ENCODE results near the gene MED28.

Gene MED28

DNA sequence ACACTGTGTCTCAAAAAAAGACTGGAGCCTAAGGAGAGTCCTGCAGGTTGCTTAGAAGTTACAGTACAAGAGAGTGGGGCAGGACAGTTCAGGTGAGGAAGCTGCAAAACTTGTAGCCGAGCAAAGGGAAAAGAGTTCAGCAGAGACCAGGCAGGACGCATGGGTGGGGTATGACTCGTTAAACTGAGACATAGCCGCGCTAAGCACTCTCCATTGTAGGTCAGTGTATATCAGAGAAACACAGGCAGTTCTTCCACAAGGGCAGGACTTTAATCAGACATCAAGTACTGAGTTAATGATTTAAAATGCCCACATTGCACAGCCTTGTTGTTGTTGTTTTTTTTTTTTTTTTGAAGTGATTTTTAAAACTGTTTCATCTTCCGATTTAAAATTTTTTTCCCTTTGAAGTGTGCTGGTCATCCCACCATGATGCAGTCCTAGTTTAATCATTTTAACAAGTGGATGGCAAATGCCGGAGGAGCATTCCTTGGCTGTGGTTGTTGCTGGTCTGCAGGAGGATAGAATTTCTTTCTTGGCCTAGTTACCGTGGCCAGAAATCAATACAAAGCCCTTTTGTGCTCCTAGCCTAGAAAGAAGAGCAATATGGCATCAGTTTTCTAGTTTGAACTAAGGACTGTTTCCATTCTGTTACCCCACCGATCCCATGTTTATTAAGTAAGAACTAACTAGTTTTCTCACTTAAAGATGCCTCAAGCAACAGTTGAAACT, 27.2 kb upstream of the MED28 start:
- H3K4me3 ChIP-seq (ENCODE audit: control insufficient read depth, low read depth, low read length) = no peak overlapping the region
- DNase-seq (ENCODE audit: low read depth) = no peak
- TF ChIP-seq, protein P1, sequence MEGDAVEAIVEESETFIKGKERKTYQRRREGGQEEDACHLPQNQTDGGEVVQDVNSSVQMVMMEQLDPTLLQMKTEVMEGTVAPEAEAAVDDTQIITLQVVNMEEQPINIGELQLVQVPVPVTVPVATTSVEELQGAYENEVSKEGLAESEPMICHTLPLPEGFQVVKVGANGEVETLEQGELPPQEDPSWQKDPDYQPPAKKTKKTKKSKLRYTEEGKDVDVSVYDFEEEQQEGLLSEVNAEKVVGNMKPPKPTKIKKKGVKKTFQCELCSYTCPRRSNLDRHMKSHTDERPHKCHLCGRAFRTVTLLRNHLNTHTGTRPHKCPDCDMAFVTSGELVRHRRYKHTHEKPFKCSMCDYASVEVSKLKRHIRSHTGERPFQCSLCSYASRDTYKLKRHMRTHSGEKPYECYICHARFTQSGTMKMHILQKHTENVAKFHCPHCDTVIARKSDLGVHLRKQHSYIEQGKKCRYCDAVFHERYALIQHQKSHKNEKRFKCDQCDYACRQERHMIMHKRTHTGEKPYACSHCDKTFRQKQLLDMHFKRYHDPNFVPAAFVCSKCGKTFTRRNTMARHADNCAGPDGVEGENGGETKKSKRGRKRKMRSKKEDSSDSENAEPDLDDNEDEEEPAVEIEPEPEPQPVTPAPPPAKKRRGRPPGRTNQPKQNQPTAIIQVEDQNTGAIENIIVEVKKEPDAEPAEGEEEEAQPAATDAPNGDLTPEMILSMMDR (conservative IDR thresholded peaks at IDR 0.05; ENCODE audit: control insufficient read depth, insufficient read depth, low read depth, low read length) = no peak

DNA sequence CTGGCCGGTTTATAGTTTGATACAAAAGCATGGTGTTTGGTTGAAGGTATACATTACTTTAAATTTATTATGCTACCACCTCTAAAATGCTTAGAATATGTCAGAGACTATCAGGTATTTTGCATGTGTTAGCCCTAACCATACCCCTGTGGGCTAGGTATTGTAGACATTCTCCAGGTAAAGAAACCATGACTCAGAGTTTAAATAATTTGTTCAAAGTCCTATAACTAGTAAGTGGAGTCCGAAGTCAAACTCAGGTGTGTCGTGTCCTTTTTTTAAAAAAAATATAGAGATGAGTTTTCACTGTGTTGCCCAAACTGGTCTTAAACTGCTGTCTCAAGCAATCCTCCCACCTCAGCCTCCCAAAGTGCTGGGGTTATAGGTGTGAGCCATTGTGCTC, 25.1 kb upstream of the MED28 start:
- H3K4me3 ChIP-seq (ENCODE audit: control insufficient read depth, low read depth, low read length) = no peak overlapping the region
- no peak for DNase-seq (ENCODE audit: low read depth)
- TF ChIP-seq, protein P1 (conservative IDR thresholded peaks at IDR 0.05; ENCODE audit: control insufficient read depth, insufficient read depth, low read depth, low read length) = no peak

DNA sequence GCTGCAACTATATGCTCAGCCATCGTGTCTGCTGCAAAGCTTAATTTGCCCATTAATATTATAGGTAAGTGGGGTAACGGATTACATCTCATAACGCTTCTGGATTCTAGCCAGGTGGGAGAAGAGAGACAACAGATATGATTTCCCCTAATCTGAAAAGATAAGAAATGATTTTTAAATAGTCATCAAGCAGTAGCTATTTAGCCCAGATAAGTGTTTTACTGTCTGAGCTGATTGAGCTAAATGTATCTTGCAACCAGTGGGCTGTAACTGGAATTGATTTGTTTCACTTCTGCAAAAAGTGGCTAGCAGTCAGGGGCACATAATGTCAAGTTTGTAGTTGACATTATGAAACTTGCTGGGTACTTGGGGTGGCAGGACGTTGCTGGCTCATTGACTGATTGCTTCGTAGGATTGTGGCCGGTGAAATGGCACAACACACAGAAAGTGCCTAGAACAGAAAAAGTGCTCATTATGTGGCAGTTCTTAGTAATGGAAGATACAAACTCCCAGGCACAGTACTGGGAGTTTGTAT, 18.9 kb upstream of the MED28 start:
- DNase-seq (ENCODE audit: low read depth) = no peak
- TF ChIP-seq, protein P1 (conservative IDR thresholded peaks at IDR 0.05; ENCODE audit: control insufficient read depth, insufficient read depth, low read depth, low read length) = no peak

DNA sequence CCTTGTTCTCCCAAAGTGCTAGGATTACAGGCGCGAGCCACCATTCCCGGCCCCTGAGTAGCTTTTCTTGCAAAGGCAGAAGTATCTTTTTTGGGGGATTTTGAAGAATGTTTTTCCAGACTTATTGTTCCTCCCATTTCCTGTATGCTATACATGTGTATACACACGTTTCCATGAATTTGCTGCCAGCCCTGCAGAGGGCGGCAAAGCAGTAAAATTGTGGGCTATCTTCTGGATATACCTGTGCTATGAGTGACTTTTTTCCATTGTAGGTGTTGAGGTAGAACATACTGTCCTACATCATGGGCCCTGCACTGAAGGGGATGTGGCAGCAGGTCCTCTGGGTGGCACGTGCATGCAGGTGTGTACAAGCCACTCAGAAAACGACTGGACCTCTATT, 16.9 kb upstream of the MED28 start:
- TF ChIP-seq, protein P1 (conservative IDR thresholded peaks at IDR 0.05; ENCODE audit: control insufficient read depth, insufficient read depth, low read depth, low read length) = peak; percentile 37
- no peak overlapping the region for H3K4me3 ChIP-seq (ENCODE audit: control insufficient read depth, low read depth, low read length)
- DNase-seq (ENCODE audit: low read depth) = peak; percentile 14

More for the DNA sequence above, 18.9 kb upstream of the MED28 start:
- no peak overlapping the region for H3K4me3 ChIP-seq (ENCODE audit: control insufficient read depth, low read depth, low read length)

DNA sequence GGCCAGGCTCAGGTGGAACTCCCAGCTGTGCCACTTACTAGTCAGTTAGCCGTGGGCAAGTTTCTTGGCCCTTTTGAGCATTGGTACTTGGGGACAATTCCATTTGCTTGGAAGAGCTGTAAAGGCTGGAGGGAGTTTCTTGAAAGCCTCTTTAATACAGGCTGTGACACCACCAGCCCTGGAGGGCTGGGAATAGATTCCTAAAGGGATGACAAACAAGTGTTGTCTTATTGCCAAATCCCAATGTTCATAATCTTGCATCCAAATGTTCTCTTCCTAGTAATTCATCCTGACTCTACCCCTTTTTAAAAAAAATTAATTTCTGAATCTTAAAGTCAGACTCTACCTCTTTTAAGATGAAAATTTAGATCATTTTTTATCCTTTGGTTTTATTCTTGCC, 14.6 kb upstream of the MED28 start:
- TF ChIP-seq, protein P1 (conservative IDR thresholded peaks at IDR 0.05; ENCODE audit: control insufficient read depth, insufficient read depth, low read depth, low read length) = no peak
- DNase-seq (ENCODE audit: low read depth) = peak; percentile 16
- H3K4me3 ChIP-seq (ENCODE audit: control insufficient read depth, low read depth, low read length) = no peak overlapping the region

DNA sequence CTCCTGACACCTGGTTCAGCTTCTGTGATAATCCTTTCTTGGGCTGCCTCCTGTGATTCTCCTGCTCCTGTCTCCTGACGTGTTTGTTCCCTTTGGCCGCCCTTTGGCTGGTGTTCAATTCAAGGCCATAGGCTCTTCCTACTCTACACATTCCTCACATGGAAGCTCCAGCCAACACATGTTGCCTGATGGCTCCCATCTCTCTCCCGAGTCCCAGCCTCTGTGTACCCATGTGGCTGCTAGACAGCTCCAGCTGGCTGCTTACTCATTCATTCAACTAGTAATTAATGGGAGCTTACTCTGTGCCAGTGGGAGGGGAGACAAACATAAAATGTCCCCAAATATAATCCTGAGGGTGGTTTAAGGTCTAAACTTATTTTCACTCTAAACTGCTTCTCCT, 9.2 kb upstream of the MED28 start:
- TF ChIP-seq, protein P1 (conservative IDR thresholded peaks at IDR 0.05; ENCODE audit: control insufficient read depth, insufficient read depth, low read depth, low read length) = no peak
- peak; percentile 31 for DNase-seq (ENCODE audit: low read depth)
- no peak overlapping the region for H3K4me3 ChIP-seq (ENCODE audit: control insufficient read depth, low read depth, low read length)
